ENCODE data around the gene ECI1. TPM values are rescaled to one million over a fixed set of nuclear protein-coding genes. Genes with fewer than 3 reads are reported as not detected.

ECI1 gene
- total RNA-seq, 2 experiments from 2014 or later = 10.1 to 12.5 TPM

- Histone ChIP-seq H3K9me3 (ENCODE audit: control insufficient read depth in 1 of 2, insufficient read depth in 1 of 2, low read length in 2 of 2) (no peaks in the 10 kb centered on the region), H3K27me3 (ENCODE audit: control insufficient read depth in 1 of 2, insufficient read depth in 2 of 2, low read length in 2 of 2) (peaks cover 0 to 12% of the 10 kb centered on the region in 2 experiments), H3K4me1 (ENCODE audit: insufficient read depth, low read length) (peaks cover 11% of the 10 kb centered on the region), H3K27ac (ENCODE audit: low read depth in 1 of 2, low read length in 2 of 2) (no peak overlapping the region), H3K36me3 (ENCODE audit: insufficient read depth, low read length) (peaks cover 66% of the 10 kb centered on the region), H3K4me3 (ENCODE audit: low read length) (no peak overlapping the region)
- DNase-seq = no peak
- ATAC-seq (ENCODE audit: poor library complexity) = no peak
- no peak for TF ChIP-seq CTCF (IDR thresholded peaks at IDR 0.05)
- Mint-ChIP-seq H3K9me3 (no peaks in the 10 kb centered on the region), H3K4me3 (no peak overlapping the region), H3K27ac (no peak overlapping the region), H3K27me3 (peaks cover 4% of the 10 kb centered on the region), H3K36me3 (ENCODE audit: low read depth) (peaks cover 30% of the 10 kb centered on the region), H3K4me1 (ENCODE audit: low read depth) (no peaks in the 10 kb centered on the region)
- CTCF ChIA-PET = no interaction called here
- POLR2A ChIA-PET = no interaction called here
- intact Hi-C loops (cut with DNase I, micrococcal nuclease) = no loop called here
Measured at GRCh38 chr16:2233046-2233775, 18.2 kb downstream of the ECI1 start.

- Mint-ChIP-seq H3K27me3 (peaks cover 4% of the 10 kb centered on the region), H3K27ac (no peak overlapping the region), H3K9me3 (no peaks in the 10 kb centered on the region), H3K4me1 (ENCODE audit: low read depth) (no peaks in the 10 kb centered on the region), H3K36me3 (ENCODE audit: low read depth) (peaks cover 30% of the 10 kb centered on the region), H3K4me3 (no peak overlapping the region)
- peaks cover 70% of the 10 kb centered on the region for H3K36me3 ChIP-seq (ENCODE audit: insufficient read depth, low read length)
- H3K4me1 ChIP-seq (ENCODE audit: insufficient read depth, low read length) = peaks cover 11% of the 10 kb centered on the region
- CTCF ChIA-PET = no interaction called here
- ATAC-seq (ENCODE audit: poor library complexity) (no peak), DNase-seq (no peak)
- intact Hi-C loops (cut with DNase I, micrococcal nuclease) = no loop called here
- H3K9me3 ChIP-seq (ENCODE audit: control insufficient read depth in 1 of 2, insufficient read depth in 1 of 2, low read length in 2 of 2) = no peaks in the 10 kb centered on the region
- H3K4me3 ChIP-seq (ENCODE audit: low read length) = no peak overlapping the region
- H3K27ac ChIP-seq (ENCODE audit: low read depth in 1 of 2, low read length in 2 of 2) = no peak overlapping the region
- peaks cover 0 to 12% of the 10 kb centered on the region in 2 experiments for H3K27me3 ChIP-seq (ENCODE audit: control insufficient read depth in 1 of 2, insufficient read depth in 2 of 2, low read length in 2 of 2)
- TF ChIP-seq CTCF (IDR thresholded peaks at IDR 0.05) = no peak
- POLR2A ChIA-PET = no interaction called here
Measured at GRCh38 chr16:2232094-2232990, 19.0 kb downstream of the ECI1 start.

- H3K4me3 Mint-ChIP-seq = no peak overlapping the region
- no peaks in the 10 kb centered on the region for H3K9me3 Mint-ChIP-seq
- CTCF ChIA-PET = no interaction called here
- H3K4me1 ChIP-seq (ENCODE audit: insufficient read depth, low read length) = peaks cover 2% of the 10 kb centered on the region
- no peak overlapping the region for H3K4me3 ChIP-seq (ENCODE audit: low read length)
- no peak overlapping the region for H3K27ac Mint-ChIP-seq
- no peak overlapping the region for H3K27ac ChIP-seq (ENCODE audit: low read depth in 1 of 2, low read length in 2 of 2)
- H3K27me3 Mint-ChIP-seq = peaks cover 4% of the 10 kb centered on the region
- no peak for TF ChIP-seq CTCF (IDR thresholded peaks at IDR 0.05)
- DNase-seq = no peak
- peaks cover 30% of the 10 kb centered on the region for H3K36me3 Mint-ChIP-seq (ENCODE audit: low read depth)
- POLR2A ChIA-PET = no interaction called here
- peaks cover 70% of the 10 kb centered on the region for H3K36me3 ChIP-seq (ENCODE audit: insufficient read depth, low read length)
- H3K27me3 ChIP-seq (ENCODE audit: control insufficient read depth in 1 of 2, insufficient read depth in 2 of 2, low read length in 2 of 2) = peaks cover 0 to 4% of the 10 kb centered on the region in 2 experiments
- H3K9me3 ChIP-seq (ENCODE audit: control insufficient read depth in 1 of 2, insufficient read depth in 1 of 2, low read length in 2 of 2) = no peaks in the 10 kb centered on the region
- H3K4me1 Mint-ChIP-seq (ENCODE audit: low read depth) = peaks cover under 1% of the 10 kb centered on the region
- ATAC-seq (ENCODE audit: poor library complexity) = no peak
- intact Hi-C loops (cut with DNase I, micrococcal nuclease) = no loop called here
Measured at GRCh38 chr16:2231016-2231931, 20.1 kb downstream of the ECI1 start.

Measured in CD4-positive, alpha-beta T cell (primary cell).